Neural cell (in vitro differentiated cells): ENCODE data around the gene GALNT13. TPM values are rescaled to one million over a fixed set of nuclear protein-coding genes. Genes with fewer than 3 reads are reported as not detected.

Source experiments
- H2AFZ ChIP-seq: fragments of 200-600, 300-800 bp; sonication (generic), shearing (Covaris generic); 2 replicates; pipeline ENCODE4 v1.6.0; 2014; ENCODE audit warnings: low read depth, mild to moderate bottlenecking, antibody characterized with exemption, low read length, moderate library complexity
- H3F3A ChIP-seq: fragments of 200-600 bp; shearing (Covaris generic); 2 replicates; pipeline ENCODE4 v1.6.1; 2016; ENCODE audit warnings: mild to moderate bottlenecking, moderate library complexity, mixed read lengths, antibody characterized with exemption, low read length; ENCODE audit not compliant: insufficient read depth, poor library complexity, severe bottlenecking
- H3K27ac ChIP-seq: fragments of 200-600, 300-800 bp; sonication (generic), shearing (Covaris generic); 2 replicates; pipeline ENCODE4 v1.5.1; 2014; ENCODE audit warnings: mild to moderate bottlenecking, low read length, moderate library complexity
- H3K27me3 ChIP-seq: fragments of 300-800, 200-600 bp; sonication (generic), shearing (Covaris generic); 2 replicates; pipeline ENCODE4 v1.6.0; 2014; ENCODE audit warnings: mild to moderate bottlenecking, low read depth, low read length, moderate library complexity; ENCODE audit not compliant: insufficient read depth
- H3K36me3 ChIP-seq: fragments of 300-800, 200-600 bp; sonication (generic), shearing (Covaris generic); 2 replicates; pipeline ENCODE4 v1.5.1; 2014; ENCODE audit warnings: mild to moderate bottlenecking, antibody characterized with exemption, low read length, moderate library complexity; ENCODE audit not compliant: insufficient read depth
- H3K4me2 ChIP-seq: fragments of 300-800, 200-600 bp; sonication (generic), shearing (Covaris generic); 2 replicates; pipeline ENCODE4 v1.6.0; 2014; ENCODE audit warnings: mild to moderate bottlenecking, low read length
- H3K4me3 ChIP-seq: fragments of 300-800, 200-600 bp; sonication (generic), shearing (Covaris generic); 2 replicates; pipeline ENCODE4 v1.5.1; 2014; ENCODE audit warnings: mild to moderate bottlenecking, low read length, moderate library complexity
- H3K79me2 ChIP-seq: fragments of 200-600 bp; shearing (Covaris generic); replicated peaks from 2 replicates; pipeline ENCODE4 v1.6.0; 2014; ENCODE audit warnings: mild to moderate bottlenecking, low read length, moderate library complexity; ENCODE audit not compliant: insufficient read depth
- H3K9ac ChIP-seq: fragments of 300-800, 200-600 bp; sonication (generic), shearing (Covaris generic); 2 replicates; pipeline ENCODE4 v1.6.1; 2016; ENCODE audit warnings: mild to moderate bottlenecking, low read length, mixed read lengths
- H3K9me2 ChIP-seq: fragments of 200-600 bp; shearing (Covaris generic); 2 replicates; pipeline ENCODE4 v1.6.1; 2016; ENCODE audit warnings: mild to moderate bottlenecking, low read length, mixed read lengths; ENCODE audit not compliant: insufficient read depth
- H3K9me3 ChIP-seq: fragments of 200-600, 300-800 bp; sonication (generic), shearing (Covaris generic); 2 replicates; pipeline ENCODE4 v1.6.1; 2016; ENCODE audit warnings: mild to moderate bottlenecking, mixed run types, low read length, moderate library complexity, mixed read lengths
- H4K20me1 ChIP-seq: fragments of 200-600 bp; shearing (Covaris generic); 2 replicates; pipeline ENCODE4 v1.6.1; 2016; ENCODE audit warnings: mild to moderate bottlenecking, mixed run types; ENCODE audit not compliant: insufficient read depth
- EP300 ChIP-seq: fragments of 450-650 bp; conservative IDR thresholded peaks from 2 replicates; pipeline ENCODE4 v1.6.1; 2014; ENCODE audit warnings: antibody characterized with exemption, mild to moderate bottlenecking, moderate library complexity; ENCODE audit not compliant: poor library complexity, severe bottlenecking
- EZH2 ChIP-seq: fragments of 200-600, 300-800 bp; shearing (Covaris generic), sonication (generic); IDR thresholded peaks from 2 replicates; pipeline ENCODE4 v1.6.1; 2014; ENCODE audit warnings: antibody characterized with exemption, low read length, borderline replicate concordance, mild to moderate bottlenecking; ENCODE audit not compliant: insufficient read depth, poor library complexity, severe bottlenecking
- MXI1 ChIP-seq: fragments of 450-650 bp; conservative IDR thresholded peaks from 2 replicates; pipeline ENCODE4 v1.6.1; 2014; ENCODE audit warnings: antibody characterized with exemption, mild to moderate bottlenecking; ENCODE audit not compliant: poor library complexity, severe bottlenecking
- POLR2AphosphoS5 ChIP-seq: IDR thresholded peaks from 2 replicates; pipeline ENCODE4 v1.6.1; 2012
- RAD21 ChIP-seq: fragments of 450-650 bp; conservative IDR thresholded peaks from 2 replicates; pipeline ENCODE4 v1.6.1; 2014; ENCODE audit warnings: antibody characterized with exemption, mild to moderate bottlenecking, moderate library complexity
- REST ChIP-seq: IDR thresholded peaks from 2 replicates; pipeline ENCODE4 v1.6.1; 2012; ENCODE audit warnings: borderline replicate concordance
- SMC3 ChIP-seq: fragments of 450-650 bp; conservative IDR thresholded peaks from 2 replicates; pipeline ENCODE4 v1.6.1; 2014; ENCODE audit warnings: antibody characterized with exemption, mild to moderate bottlenecking, moderate library complexity; ENCODE audit not compliant: poor library complexity
- TAF1 ChIP-seq: IDR thresholded peaks from 2 replicates; pipeline ENCODE4 v1.6.1; 2012; ENCODE audit warnings: low read depth
- polyA plus RNA-seq: library from polyadenylated mRNA; depleted of rRNA; stranded (reverse); fragments of >200 nt; gene quantifications from 2 replicates; pipeline ENCODE4 v1.2.3, GENCODE V29; 2014
- TF ChIP-seq, protein P1 (sequence below): fragments of 450-650 bp; IDR thresholded peaks from 2 replicates; pipeline ENCODE4 v1.5.1; 2014; ENCODE audit warnings: antibody characterized with exemption, mild to moderate bottlenecking, moderate library complexity; ENCODE audit not compliant: poor library complexity, severe bottlenecking

GALNT13 gene
- polyA plus RNA-seq, 1 donor from 2014 or later: 12.4 TPM

GRCh38 chr2:154093856-154094255 is 222.1 kb downstream of the GALNT13 start:
- no peak overlapping the region for H3K9ac ChIP-seq

DNA sequence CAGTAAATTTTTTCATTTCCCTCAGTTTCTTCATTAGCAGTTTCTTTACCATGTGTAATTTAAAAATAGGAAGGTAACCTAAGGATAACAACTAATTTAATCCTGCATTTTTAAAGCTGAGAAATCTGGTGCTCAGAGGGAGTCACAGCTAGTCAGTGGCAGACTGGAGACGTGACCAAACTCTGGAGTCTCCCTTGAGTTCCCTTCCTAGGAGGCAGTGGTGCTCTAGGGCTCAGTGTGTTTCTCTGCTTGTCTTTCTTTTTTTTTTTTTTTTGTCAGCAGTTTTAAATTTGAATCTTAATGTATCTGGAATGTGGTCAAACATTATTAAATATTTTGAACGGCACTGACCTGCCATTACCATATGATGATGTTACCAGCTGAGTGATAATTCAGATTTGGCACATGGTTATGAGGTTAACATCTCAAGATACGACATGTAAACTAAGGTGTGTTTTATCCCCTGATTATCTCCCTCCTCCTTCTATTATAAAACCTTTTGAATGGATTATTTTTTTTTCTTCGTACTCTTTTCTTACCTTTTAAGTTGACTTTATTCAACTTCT is 226.2 kb downstream of the GALNT13 start:
- no peak for TF ChIP-seq EZH2
- no peak for TF ChIP-seq MXI1
- TF ChIP-seq, protein P1, sequence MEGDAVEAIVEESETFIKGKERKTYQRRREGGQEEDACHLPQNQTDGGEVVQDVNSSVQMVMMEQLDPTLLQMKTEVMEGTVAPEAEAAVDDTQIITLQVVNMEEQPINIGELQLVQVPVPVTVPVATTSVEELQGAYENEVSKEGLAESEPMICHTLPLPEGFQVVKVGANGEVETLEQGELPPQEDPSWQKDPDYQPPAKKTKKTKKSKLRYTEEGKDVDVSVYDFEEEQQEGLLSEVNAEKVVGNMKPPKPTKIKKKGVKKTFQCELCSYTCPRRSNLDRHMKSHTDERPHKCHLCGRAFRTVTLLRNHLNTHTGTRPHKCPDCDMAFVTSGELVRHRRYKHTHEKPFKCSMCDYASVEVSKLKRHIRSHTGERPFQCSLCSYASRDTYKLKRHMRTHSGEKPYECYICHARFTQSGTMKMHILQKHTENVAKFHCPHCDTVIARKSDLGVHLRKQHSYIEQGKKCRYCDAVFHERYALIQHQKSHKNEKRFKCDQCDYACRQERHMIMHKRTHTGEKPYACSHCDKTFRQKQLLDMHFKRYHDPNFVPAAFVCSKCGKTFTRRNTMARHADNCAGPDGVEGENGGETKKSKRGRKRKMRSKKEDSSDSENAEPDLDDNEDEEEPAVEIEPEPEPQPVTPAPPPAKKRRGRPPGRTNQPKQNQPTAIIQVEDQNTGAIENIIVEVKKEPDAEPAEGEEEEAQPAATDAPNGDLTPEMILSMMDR: no peak
- no peak for TF ChIP-seq SMC3
- TF ChIP-seq RAD21: no peak
- TF ChIP-seq POLR2AphosphoS5: no peak
- no peak for TF ChIP-seq TAF1
- TF ChIP-seq REST: no peak
- TF ChIP-seq EP300: no peak
- H3K79me2 ChIP-seq: no peaks in the 10 kb centered on the region
- H3K9me3 ChIP-seq: no peaks in the 10 kb centered on the region
- H3K4me2 ChIP-seq: no peak overlapping the region
- H2AFZ ChIP-seq: no peak overlapping the region
- no peaks in the 10 kb centered on the region for H3K9me2 ChIP-seq
- H3K9ac ChIP-seq: no peak overlapping the region
- no peaks in the 10 kb centered on the region for H4K20me1 ChIP-seq
- H3K36me3 ChIP-seq: no peaks in the 10 kb centered on the region
- H3K27ac ChIP-seq: no peak overlapping the region
- H3K27me3 ChIP-seq: no peaks in the 10 kb centered on the region
- no peak overlapping the region for H3K4me3 ChIP-seq
- no peaks in the 10 kb centered on the region for H3F3A ChIP-seq

More at GRCh38 chr2:154093856-154094255, 222.1 kb downstream of the GALNT13 start:
- H3K27ac ChIP-seq: no peak overlapping the region
- H3K9me3 ChIP-seq: no peaks in the 10 kb centered on the region
- H3K27me3 ChIP-seq: no peaks in the 10 kb centered on the region
- no peak overlapping the region for H2AFZ ChIP-seq
- TF ChIP-seq, protein P1: no peak
- TF ChIP-seq SMC3 (no peak), EP300 (no peak)
- no peaks in the 10 kb centered on the region for H3K36me3 ChIP-seq
- no peaks in the 10 kb centered on the region for H4K20me1 ChIP-seq
- H3K4me3 ChIP-seq: no peak overlapping the region
- H3F3A ChIP-seq: no peaks in the 10 kb centered on the region
- H3K9me2 ChIP-seq: no peaks in the 10 kb centered on the region
- no peak overlapping the region for H3K4me2 ChIP-seq
- H3K79me2 ChIP-seq: no peaks in the 10 kb centered on the region
